Stimulated activated effector memory CD8-positive, alpha-beta T cell treated with anti-CD3 and anti-CD28 coated beads, Interleukin-12 subunit alpha, Interleukin-12 subunit beta, amount 100 ng/mL, for 72 hours (primary cell): Measurements from ENCODE around the gene NFS1.
"Not testable (repeated sequence)": the region's sequence is repeated elsewhere in the genome, so short reads cannot be mapped to it uniquely, and the experiment has no call there.

Source experiments
- ATAC-seq: fragments of 150-1000 bp; cut with Tn5 transposase; 2 replicates; pipeline ENCODE4 v1.10.0; 2021
- DNase-seq, 2 donors: peaks; one replicate each; pipeline ENCODE4 v3.0.0; 2021 to 2022; ENCODE audit warnings: low spot score in 2 of 2
- H3K27ac Mint-ChIP-seq: one replicate; pipeline ENCODE4 v1.8.0; 2022; ENCODE audit warnings: mild to moderate bottlenecking, mixed read lengths
- H3K36me3 Mint-ChIP-seq: one replicate; pipeline ENCODE4 v1.8.0; 2022; ENCODE audit warnings: mild to moderate bottlenecking, mixed read lengths
- H3K4me1 Mint-ChIP-seq: one replicate; pipeline ENCODE4 v1.8.0; 2022; ENCODE audit warnings: mixed read lengths
- H3K4me3 Mint-ChIP-seq: one replicate; pipeline ENCODE4 v1.8.0; 2022; ENCODE audit warnings: mild to moderate bottlenecking, mixed read lengths
- H3K9me3 Mint-ChIP-seq: one replicate; pipeline ENCODE4 v1.8.0; 2022; ENCODE audit warnings: mixed read lengths

NFS1 gene

GRCh38 chr20:35699127-35699956 is at the start of gene NFS1, which contains the start of gene ROMO1:
Gene NFS1 (minus strand): TSS chr20:35699352. CDS start chr20:35699288, 64 bp downstream.
Gene ROMO1 (plus strand): TSS chr20:35699405. CDS start chr20:35699633, 228 bp downstream.
- Mint-ChIP-seq H3K4me3 (peak within 1 kb of the TSS; percentile 96), H3K27ac (peak within 1 kb of the TSS; percentile 98), H3K36me3 (peaks cover 75% of the 10 kb centered on the region), H3K9me3 (no peaks in the 10 kb centered on the region), H3K4me1 (peaks cover 30% of the 10 kb centered on the region)
- ATAC-seq (peak; percentile 97), DNase-seq (peak; percentile 72 to 88)

- Mint-ChIP-seq H3K36me3 (peaks cover 44% of the 10 kb centered on the region), H3K4me1 (peaks cover 42% of the 10 kb centered on the region), H3K27ac (peak overlapping the region; percentile 100), H3K4me3 (peak overlapping the region; percentile 85)
- not testable (repeated sequence) for DNase-seq, H3K9me3 Mint-ChIP-seq, ATAC-seq
Observed at GRCh38 chr20:35744492-35744841, 45.3 kb upstream of the NFS1 start.

GRCh38 chr20:35743693-35744491 is 44.7 kb upstream of the NFS1 start:
- DNase-seq (peak in 1 of 2 donors; percentile 66), ATAC-seq (peak; percentile 1)
- Mint-ChIP-seq H3K4me3 (peak overlapping the region; percentile 85), H3K4me1 (peaks cover 47% of the 10 kb centered on the region), H3K27ac (peak overlapping the region; percentile 100), H3K36me3 (peaks cover 50% of the 10 kb centered on the region), H3K9me3 (no peaks in the 10 kb centered on the region)

- Mint-ChIP-seq H3K4me1 (peaks cover 56% of the 10 kb centered on the region), H3K9me3 (no peaks in the 10 kb centered on the region), H3K27ac (peak overlapping the region; percentile 100), H3K4me3 (peak overlapping the region; percentile 85), H3K36me3 (peaks cover 60% of the 10 kb centered on the region)
- no peak for ATAC-seq
- no peak for DNase-seq
Observed at GRCh38 chr20:35742741-35743523, 43.8 kb upstream of the NFS1 start.

- Mint-ChIP-seq H3K36me3 (peaks cover 68% of the 10 kb centered on the region), H3K4me1 (peaks cover 57% of the 10 kb centered on the region), H3K9me3 (no peaks in the 10 kb centered on the region), H3K4me3 (peak within 1 kb of the TSS; percentile 85), H3K27ac (peak within 1 kb of the TSS; percentile 100)
- ATAC-seq (peak; percentile 91), DNase-seq (peak; percentile 96 to 99)
Observed at GRCh38 chr20:35741892-35742740, 43.0 kb upstream of the NFS1 start, which contains the start of gene RBM39. Gene RBM39 (minus strand): TSS chr20:35742260. CDS start chr20:35740874, 1,386 bp downstream.

- H3K27ac Mint-ChIP-seq, result peak overlapping the region; percentile 100
- ATAC-seq, result no peak
- H3K4me1 Mint-ChIP-seq, result peaks cover 73% of the 10 kb centered on the region
- peak overlapping the region; percentile 85 for H3K4me3 Mint-ChIP-seq
- H3K9me3 Mint-ChIP-seq, result no peaks in the 10 kb centered on the region
- peaks cover 94% of the 10 kb centered on the region for H3K36me3 Mint-ChIP-seq
- DNase-seq, result no peak
Observed at GRCh38 chr20:35739294-35740163, 40.4 kb upstream of the NFS1 start.

- ATAC-seq (no peak), DNase-seq (no peak)
- H3K27ac Mint-ChIP-seq, result peak overlapping the region; percentile 100
- peaks cover 97% of the 10 kb centered on the region for H3K36me3 Mint-ChIP-seq
- peak overlapping the region; percentile 85 for H3K4me3 Mint-ChIP-seq
- H3K4me1 Mint-ChIP-seq, result peaks cover 73% of the 10 kb centered on the region
- no peaks in the 10 kb centered on the region for H3K9me3 Mint-ChIP-seq
Observed at GRCh38 chr20:35738410-35739179, 39.4 kb upstream of the NFS1 start.

GRCh38 chr20:35737865-35738333 is 38.7 kb upstream of the NFS1 start:
- DNase-seq (no peak), ATAC-seq (no peak)
- Mint-ChIP-seq H3K27ac (peak overlapping the region; percentile 100), H3K4me1 (peaks cover 73% of the 10 kb centered on the region), H3K9me3 (no peaks in the 10 kb centered on the region), H3K36me3 (peaks cover 100% of the 10 kb centered on the region), H3K4me3 (peak overlapping the region; percentile 85)

- peak; percentile 18 for ATAC-seq
- Mint-ChIP-seq H3K4me3 (peak overlapping the region; percentile 85), H3K27ac (peak overlapping the region; percentile 100)
Observed at GRCh38 chr20:35735826-35736470, 36.8 kb upstream of the NFS1 start.

GRCh38 chr20:35734777-35735649 is 35.9 kb upstream of the NFS1 start:
- peak overlapping the region; percentile 85 for H3K4me3 Mint-ChIP-seq
- peak overlapping the region; percentile 100 for H3K27ac Mint-ChIP-seq
- no peak for ATAC-seq
- H3K4me1 Mint-ChIP-seq, result peaks cover 63% of the 10 kb centered on the region
- H3K9me3 Mint-ChIP-seq, result no peaks in the 10 kb centered on the region
- no peak for DNase-seq
- H3K36me3 Mint-ChIP-seq, result peaks cover 100% of the 10 kb centered on the region

More at GRCh38 chr20:35735826-35736470, 36.8 kb upstream of the NFS1 start:
- no peaks in the 10 kb centered on the region for H3K9me3 Mint-ChIP-seq
- no peak for DNase-seq
- peaks cover 100% of the 10 kb centered on the region for H3K36me3 Mint-ChIP-seq
- peaks cover 65% of the 10 kb centered on the region for H3K4me1 Mint-ChIP-seq

GRCh38 chr20:35734374-35734773 is 35.2 kb upstream of the NFS1 start:
- DNase-seq (no peak), ATAC-seq (no peak)
- Mint-ChIP-seq H3K9me3 (no peaks in the 10 kb centered on the region), H3K27ac (peak overlapping the region; percentile 76), H3K4me1 (peaks cover 61% of the 10 kb centered on the region), H3K36me3 (peaks cover 100% of the 10 kb centered on the region), H3K4me3 (peak overlapping the region; percentile 36)

GRCh38 chr20:35732644-35732982 is 33.5 kb upstream of the NFS1 start:
- Mint-ChIP-seq H3K4me3 (peak overlapping the region; percentile 36), H3K4me1 (peaks cover 48% of the 10 kb centered on the region), H3K27ac (peak overlapping the region; percentile 76), H3K9me3 (no peaks in the 10 kb centered on the region), H3K36me3 (peaks cover 100% of the 10 kb centered on the region)
- DNase-seq (no peak), ATAC-seq (no peak)
